HL-60/S4 treated with phorbol 12-myristate 13-acetate at 8.2 ng/mL for 4 days and 3 days (cell line): Measurements from ENCODE around the gene TCF23.

Experiments
- in situ Hi-C: fragments of 300-500 bp; cut with MboI; formaldehyde crosslinking; loops from 2 replicates; pipeline ENCODE4 v1.15.0; 2022; ENCODE audit warnings: low sequenced_read_pairs

TCF23 gene

DNA sequence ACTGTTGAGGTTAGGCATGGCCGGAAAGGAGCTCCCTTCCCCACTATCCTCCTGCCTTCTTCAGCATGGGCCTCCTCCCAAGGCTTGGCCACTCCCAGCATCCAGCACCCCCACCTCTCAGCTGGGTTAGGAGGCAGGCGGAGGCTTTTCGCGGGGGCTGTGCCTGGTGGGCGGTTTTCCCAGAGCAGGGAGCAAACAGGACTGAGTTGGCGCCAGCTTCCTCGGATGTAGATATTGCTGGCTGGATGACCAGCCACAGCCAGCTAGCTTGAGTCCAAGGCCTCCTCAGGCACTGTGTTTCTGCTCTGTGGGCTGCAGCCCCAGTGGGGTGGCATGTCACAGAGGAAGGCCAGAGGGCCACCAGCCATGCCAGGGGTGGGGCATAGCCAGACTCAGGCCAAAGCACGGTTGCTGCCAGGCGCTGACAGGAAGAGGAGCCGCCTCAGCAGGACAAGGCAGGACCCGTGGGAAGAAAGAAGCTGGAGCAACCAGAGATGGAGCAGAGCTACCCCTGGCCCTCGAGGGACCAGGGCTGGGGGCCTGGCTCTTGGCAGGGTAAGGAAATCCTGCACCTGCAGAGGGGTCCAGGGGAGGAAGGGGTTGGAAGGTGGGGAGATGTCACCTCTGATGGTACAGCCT is at the start of gene TCF23:
TCF23 (plus strand) TSS at position 204 of the 639 bp plus-strand sequence; CDS start at position 334, 130 bp downstream.
- in situ Hi-C loops = no loop called here

DNA sequence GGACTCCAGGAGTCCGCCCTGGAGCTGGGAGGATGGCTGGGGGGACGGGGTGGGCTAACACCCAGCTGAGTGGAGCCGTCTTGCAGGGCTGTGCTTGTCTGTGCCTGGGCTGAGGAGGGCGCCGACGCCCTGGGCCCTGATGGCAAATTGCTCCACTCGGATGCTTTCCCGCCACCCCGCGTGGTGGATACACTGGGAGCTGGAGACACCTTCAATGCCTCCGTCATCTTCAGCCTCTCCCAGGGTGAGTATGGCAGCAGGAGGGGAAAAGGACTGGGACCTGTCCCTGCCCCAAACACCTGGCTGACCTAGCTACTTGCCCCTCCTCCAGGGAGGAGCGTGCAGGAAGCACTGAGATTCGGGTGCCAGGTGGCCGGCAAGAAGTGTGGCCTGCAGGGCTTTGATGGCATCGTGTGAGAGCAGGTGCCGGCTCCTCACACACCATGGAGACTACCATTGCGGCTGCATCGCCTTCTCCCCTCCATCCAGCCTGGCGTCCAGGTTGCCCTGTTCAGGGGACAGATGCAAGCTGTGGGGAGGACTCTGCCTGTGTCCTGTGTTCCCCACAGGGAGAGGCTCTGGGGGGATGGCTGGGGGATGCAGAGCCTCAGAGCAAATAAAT is 49.4 kb upstream of the TCF23 start:
- in situ Hi-C loops = no loop called here

DNA sequence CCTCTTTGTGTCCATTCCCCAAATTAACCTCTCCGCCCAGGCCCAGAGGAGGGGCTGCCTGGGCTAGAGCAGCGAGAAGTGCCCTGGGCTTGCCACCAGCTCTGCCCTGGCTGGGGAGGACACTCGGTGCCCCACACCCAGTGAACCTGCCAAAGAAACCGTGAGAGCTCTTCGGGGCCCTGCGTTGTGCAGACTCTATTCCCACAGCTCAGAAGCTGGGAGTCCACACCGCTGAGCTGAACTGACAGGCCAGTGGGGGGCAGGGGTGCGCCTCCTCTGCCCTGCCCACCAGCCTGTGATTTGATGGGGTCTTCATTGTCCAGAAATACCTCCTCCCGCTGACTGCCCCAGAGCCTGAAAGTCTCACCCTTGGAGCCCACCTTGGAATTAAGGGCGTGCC is 48.8 kb upstream of the TCF23 start:
- in situ Hi-C loops = loop anchor here (25.0 kb wide), 1 partner anchor 187 kb away; the partner anchor contains the start of genes DNAJC5G and TRIM54

DNA sequence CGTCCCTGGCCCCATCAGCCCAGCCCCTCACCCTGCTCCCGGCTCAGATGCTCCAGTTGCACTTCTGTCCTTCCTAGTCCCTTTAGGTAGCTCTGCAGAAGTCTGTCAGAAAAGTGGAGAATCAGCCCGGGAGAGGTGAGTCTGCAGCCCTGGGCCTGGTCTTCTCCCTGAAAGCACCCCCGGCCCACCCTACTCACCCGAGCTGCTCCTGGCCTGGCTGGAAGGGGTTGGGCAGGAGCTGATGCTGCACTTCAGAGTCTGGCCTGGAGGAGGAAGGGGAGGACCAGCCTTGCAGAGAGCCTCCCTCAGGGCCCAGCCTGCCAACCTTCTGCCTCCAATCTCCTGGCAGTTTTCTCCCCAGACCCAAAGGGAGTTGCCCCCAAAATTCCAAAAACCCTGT is 46.5 kb upstream of the TCF23 start:
- in situ Hi-C loops = loop anchor here (25.0 kb wide), 1 partner anchor 185 kb away; the partner anchor contains the start of genes DNAJC5G and TRIM54

DNA sequence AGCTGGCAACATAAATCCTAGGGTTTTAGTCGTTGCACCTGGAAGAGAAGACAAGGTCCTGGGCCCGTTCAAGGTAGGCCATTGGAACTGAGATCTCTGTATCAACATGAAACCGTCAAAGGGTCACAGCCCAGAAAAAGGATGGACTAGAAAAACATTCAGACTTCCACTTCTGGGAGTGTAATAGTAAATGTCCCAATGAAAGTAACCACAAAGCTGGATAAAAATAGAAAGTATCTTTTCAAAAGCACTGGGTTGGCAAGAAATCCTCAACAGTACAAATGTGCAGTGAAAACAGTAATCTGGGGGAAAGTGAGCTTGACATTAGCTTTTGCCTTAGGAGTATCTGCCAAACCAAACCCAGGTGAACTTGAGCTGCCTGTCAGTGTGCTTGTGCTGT is 42.8 kb upstream of the TCF23 start:
- in situ Hi-C loops = loop anchor here (25.0 kb wide), 1 partner anchor 181 kb away; the partner anchor contains the start of genes DNAJC5G and TRIM54

DNA sequence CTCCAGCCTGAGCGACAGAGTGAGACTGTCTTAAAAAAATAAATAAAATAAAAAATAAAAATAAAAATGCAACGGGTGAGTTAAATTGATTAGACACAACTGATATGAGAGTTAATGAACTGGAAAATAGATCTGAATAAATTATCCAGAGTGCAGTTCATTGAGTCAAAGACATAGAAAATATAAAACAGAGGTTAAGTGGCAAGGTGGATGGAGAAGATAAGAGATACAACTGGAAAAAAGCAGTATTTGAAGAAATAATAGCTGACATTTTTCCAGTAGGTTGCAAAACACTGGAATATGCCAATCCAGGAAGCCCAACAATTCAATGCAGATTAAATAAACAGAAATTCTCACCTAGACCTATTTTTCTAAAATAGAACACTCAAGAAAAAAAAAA is 40.6 kb upstream of the TCF23 start:
- in situ Hi-C loops = loop anchor here (25.0 kb wide), 1 partner anchor 179 kb away; the partner anchor contains the start of genes DNAJC5G and TRIM54

DNA sequence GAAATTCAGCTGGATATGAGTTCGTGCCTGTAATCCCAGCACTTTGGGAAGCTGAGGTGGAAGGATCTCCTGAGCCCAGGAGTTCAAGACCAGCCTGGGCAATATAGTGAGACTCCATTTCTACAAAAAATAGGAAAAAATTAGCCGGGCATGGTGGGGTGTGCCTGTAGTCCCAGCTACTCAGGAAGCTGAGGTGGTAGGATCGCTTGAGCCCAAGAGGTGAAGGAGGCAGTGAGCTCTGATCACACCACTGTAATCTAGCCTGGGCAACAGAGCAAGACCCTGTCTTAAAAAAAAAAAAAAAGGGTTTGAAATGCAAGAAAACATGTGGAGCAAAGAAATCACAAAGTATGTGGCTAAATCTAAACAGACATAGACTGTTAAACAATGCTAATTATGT is 39.7 kb upstream of the TCF23 start:
- in situ Hi-C loops = loop anchor here (25.0 kb wide), 1 partner anchor 178 kb away; the partner anchor contains the start of genes DNAJC5G and TRIM54

DNA sequence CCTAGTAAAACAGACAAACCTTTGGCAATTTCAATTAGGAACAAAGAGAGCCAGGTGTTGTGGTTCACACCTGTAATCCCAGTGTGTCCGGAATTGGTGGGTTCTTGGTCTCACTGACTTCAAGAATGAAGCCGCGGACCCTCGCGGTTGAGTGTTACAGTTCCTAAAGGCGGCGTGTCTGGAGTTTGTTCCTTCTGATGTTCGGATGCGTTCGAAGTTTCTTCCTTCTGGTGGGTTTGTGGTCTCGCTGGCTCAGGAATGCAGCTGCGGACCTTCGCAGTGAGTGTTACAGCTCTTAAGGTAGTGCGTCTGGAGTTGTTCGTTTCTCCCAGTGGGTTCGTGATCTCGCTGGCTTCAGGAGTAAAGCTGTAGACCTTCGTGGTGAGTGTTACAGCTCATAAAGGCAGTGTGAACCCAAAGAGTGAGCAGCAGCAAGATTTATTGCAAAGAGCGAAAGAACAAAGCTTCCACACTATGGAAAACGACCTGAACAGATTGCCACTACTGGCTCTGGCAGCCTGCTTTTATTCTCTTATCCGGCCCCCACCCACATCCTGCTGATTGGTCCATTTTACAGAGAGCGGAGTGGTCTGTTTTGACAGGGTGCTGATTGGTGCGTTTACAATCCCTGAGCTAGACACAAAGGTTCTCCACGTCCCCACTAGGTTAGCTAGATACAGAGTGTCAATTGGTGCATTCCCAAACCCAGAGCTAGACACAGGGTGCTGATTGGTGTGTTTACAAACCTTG is 38.0 kb upstream of the TCF23 start:
- in situ Hi-C loops = loop anchor here (25.0 kb wide), 1 partner anchor 177 kb away; the partner anchor contains the start of genes DNAJC5G and TRIM54

DNA sequence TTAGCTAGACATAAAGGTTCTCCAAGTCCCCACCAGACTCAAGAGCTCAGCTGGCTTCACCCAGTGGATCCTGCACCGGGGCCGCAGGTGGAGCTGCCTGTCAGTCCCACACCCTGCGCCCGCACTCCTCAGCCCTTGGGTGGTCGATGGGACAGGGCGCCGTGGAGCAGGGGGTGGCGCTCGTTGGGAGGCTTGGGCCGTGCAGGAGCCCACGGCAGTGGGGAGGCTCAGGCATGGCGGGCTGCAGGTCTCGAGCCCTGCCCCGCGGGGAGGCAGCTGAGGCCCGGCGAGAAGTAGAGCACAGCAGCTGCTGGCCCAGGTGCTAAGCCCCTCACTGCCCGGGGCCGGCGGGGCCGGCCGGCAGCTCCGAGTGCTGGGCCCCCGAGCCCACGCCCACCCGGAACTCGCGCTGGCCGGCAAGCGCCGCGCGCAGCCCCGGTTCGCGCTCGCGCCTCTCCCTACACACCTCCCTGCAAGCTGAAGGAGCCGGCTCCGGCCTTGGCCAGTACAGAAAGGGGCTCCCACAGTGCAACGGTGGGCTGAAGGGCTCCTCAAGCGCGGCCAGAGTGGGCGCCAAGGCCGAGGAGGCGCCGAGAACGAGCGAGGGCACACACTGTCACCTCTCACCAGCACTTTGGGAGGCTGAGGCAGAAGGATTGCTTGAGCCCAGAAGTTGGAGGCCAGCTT is 37.3 kb upstream of the TCF23 start:
- in situ Hi-C loops = loop anchor here (25.0 kb wide), 1 partner anchor 176 kb away; the partner anchor contains the start of genes DNAJC5G and TRIM54

DNA sequence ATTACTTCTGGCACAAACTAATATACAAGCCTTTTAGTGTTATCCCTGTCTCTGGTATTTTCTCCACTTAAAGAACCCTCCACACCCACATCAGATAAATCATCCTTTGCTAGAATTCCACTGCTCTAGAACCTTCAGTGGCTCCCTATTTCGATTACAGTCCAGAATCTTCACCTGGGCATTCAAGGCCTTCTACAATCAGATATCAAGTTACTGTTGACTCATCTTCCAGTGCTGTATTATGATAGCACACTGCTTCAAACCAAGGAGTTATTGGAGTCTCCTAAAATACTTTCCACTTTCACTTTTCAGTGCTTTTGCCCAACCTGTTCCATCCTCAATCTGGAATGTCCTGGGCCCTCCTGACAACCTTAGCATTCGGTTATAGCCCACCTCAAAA is 33.3 kb upstream of the TCF23 start:
- in situ Hi-C loops = loop anchor here (25.0 kb wide), 1 partner anchor 172 kb away; the partner anchor contains the start of genes DNAJC5G and TRIM54

DNA sequence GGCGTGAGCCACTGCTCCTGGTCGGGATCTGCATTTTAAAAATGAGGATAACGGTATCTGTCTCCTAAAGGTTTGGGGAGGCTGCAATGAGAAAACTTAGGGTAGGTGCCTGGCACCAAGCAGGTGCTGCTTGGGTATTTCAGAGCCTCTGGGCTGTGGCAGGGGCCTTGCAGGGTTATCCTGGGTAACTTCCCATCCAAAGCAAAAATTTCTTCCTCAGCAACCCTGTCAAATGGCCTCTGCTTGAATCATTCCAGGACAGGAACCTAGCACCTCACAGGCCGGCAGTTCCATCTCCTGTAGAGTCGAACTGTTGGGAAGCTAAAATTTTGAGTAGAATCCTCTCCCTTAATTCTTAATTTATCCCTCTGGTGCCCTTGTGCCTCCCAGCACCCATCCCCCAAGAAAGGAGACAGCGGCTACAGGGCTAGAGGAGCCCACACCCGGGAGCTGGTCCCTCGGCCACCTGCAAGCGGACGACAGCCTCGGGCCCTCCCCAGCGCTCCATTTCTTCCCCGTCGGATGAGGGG is 30.7 kb upstream of the TCF23 start:
- in situ Hi-C loops = loop anchor here (25.0 kb wide), 1 partner anchor 169 kb away; the partner anchor contains the start of genes DNAJC5G and TRIM54

DNA sequence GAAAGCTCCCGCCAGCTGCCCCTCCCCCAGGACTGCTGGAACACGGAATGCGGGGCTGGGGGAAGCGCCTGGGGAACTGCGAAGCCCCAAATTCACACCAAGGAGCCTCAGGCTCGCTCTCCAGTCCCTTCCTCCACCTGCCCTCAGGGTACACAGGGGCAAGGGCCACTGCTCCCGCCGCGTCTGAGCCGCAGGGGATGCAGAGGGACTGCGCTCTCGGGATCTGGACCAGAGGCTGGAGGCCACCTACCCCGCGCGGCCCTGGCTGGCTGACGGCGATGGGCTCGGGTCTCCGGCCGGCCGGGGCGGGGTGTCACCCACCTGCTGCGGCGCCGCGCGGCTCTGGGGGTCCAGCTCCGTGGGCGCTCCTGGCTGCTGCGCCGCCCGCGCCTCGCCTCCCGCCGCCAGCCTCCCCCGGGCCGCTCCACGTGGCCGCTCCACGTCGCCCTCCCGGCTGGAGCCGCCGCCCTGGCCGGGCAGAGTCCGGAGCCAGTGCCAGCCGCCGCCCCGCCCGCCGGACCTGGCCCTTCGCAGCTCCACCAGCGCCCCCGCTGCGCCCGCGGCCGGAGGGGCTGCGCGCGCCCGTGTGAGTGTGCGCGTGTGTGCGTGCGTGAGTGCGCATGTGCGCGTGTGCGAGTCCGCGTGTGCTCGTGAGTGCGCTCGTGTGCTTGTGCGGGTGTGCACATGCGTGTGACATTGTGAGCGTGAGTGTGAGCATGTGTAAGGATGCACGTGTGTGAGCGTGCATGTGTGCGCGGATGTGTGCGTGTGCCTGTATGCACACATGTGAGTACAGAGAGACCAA is 30.1 kb upstream of the TCF23 start, which contains the start of gene CGREF1:
CGREF1 (minus strand) TSS at position 604 of the 805 bp plus-strand sequence. CDS start 14,762 bp downstream, outside the sequence.
- in situ Hi-C loops = loop anchor here (25.0 kb wide), 1 partner anchor 169 kb away; the partner anchor contains the start of genes DNAJC5G and TRIM54

DNA sequence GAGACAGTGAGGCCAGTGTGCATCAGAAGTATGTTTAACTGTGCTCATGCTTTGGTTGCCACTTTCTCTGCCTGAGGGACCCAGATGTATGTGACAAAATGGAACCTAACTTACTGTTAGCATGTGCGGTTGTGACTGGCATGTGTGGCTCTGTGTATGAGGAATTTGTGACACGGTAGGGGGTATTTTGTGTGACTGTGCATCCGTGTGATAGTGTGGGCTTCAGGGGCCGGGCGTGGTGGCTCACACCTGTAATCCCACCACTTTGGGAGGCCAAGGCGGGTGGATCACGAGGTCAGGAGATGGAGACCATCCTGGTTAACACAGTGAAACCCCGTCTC is 29.5 kb upstream of the TCF23 start:
- in situ Hi-C loops = loop anchor here (25.0 kb wide), 1 partner anchor 168 kb away; the partner anchor contains the start of genes DNAJC5G and TRIM54

DNA sequence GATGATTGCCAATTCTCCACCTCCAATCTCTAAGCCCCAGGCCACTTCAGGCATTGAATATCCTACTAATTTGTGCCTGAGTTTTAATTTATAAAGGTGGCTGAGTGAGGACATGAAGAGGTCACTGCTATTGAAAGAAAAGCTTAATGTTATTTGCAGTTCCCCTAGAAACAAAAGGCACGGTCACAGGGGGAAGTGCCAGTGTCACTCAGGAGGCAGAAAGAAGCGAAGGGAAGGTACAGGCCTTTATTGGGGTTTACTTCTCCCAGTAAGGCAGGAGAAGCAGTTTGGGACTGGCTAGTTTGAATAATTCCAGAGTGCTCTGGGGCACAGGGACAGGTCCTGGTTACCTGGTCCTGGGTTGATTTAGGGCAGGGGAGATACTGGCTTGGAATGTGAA is 26.9 kb upstream of the TCF23 start:
- in situ Hi-C loops = loop anchor here (25.0 kb wide), 1 partner anchor 165 kb away; the partner anchor contains the start of genes DNAJC5G and TRIM54

DNA sequence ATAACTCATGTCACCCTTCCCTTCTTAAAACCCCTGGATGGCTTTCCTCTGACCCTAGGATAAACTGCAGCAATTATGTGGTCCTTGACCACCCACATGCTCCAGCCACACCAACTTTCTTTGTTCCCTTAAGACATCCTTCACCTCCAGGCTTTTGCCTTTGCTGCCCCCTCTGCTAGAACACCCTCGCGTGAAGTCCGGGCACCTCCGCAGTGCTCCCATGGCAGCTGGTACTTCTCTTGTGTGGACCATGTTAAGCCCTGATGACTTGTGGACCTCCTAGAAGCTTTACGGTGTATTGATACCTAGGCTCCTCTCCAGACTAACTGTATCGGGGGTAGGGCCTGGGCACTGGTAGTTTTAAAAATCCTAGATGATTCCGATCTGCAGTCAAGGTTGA is 26.0 kb upstream of the TCF23 start:
- in situ Hi-C loops = loop anchor here (25.0 kb wide), 1 partner anchor 165 kb away; the partner anchor contains the start of genes DNAJC5G and TRIM54

DNA sequence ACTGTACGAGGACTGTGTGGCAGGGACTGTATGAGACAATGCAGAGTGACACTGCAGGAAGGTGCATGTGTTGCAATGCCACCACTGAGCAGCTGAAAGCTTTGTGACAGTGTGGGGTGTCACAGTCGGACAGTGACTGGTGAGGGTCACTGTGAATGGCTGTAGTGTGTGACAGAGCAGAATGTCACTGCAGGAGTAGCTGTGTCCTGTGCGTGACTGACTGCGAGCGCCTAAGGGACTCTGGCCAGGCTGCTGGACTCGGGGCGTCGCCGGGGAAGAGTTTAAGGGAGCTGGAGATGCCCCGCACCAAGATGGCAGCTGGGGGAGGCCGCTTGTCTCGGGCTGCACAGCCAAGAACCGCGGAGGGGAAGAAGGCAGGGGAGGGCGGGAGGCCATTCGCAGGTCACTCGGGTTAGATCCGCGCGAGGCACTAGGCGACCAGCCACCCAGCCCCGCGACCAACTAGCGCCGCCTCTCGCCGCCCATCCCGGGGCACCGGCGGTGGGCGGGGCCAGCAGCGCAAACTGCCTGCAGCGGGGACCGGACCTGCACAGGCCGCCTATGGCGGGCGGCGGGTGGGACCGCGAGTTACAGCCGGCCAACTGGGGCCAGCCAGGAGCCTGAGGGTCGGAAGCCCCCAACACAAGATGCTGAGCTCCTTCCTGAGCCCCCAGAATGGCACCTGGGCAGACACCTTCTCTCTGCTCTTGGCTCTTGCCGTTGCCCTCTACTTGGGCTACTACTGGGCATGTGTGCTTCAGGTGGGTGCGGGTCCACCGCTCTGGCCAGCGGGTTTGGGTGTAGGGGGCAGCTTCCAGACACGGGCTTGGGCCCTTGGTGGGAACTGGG is 25.3 kb upstream of the TCF23 start, which contains the start of gene ABHD1:
ABHD1 (plus strand) TSS at position 514 of the 849 bp plus-strand sequence; CDS start at position 648, 134 bp downstream.
- in situ Hi-C loops = loop anchor here (25.0 kb wide), 1 partner anchor 164 kb away; the partner anchor contains the start of genes DNAJC5G and TRIM54

DNA sequence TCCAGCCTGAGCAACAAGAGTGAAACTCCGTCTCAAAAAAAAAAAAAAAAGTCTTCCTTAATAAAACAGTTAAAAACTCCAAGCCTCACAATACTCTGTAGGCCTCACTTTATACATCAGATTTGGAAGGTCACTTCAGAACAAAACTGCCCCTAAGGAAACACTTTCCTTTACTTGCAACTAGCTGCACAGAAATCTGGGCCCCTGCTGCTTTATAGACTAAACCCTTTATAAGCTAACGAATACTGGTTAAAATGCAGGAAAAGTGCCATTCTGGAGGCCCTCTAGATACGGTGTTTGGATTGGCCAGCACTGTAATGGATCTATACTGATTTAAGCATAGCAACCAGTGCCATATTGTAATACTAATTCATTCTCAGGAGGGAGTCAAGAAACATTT is 23.7 kb upstream of the TCF23 start:
- in situ Hi-C loops = no loop called here

DNA sequence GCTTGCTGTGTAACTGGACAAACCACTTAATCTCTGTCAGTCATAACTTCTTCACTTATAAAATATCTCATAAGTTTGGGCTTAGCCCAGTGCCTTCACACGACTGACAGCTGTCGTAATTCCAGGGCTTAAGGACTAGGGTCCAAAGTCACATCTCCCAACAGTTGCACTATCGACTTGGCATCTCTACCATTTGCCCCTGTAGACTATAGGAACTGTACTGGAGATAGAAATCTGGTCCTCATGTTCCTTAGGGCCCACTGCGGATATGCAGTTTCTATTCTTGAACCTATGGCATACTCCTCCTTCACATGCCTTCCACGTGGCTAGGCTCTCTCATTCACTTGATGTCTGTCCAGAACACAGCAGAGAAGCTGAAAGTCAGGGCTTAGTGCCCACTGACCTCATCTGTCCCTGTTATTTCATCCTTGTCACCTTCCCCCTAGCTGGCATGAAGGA is 22.5 kb upstream of the TCF23 start:
- in situ Hi-C loops = no loop called here
